MCF 10A (cell line): ENCODE results near the gene LHX4. TPM values are rescaled to one million over a fixed set of nuclear protein-coding genes. Genes with fewer than 3 reads are reported as not detected.

Experiments used
- BruUV-seq: library from RNA; stranded (reverse); fragments of 400-500 nt; replicated peaks from 2 replicates; lab custom pipeline; 2021; lab: Mats Ljungman, UMichigan
- CTCF ChIA-PET: fragments of 300-600 bp; sonication (Branson Sonifier 250); formaldehyde crosslinking; extraction: SDS; loops from one replicate; lab custom pipeline; 2021; ENCODE audit warnings: antibody characterized with exemption, inconsistent platforms; lab: Yijun Ruan, JAX
- POLR2A ChIA-PET: fragments of 300-600, 350-650 bp; sonication (Branson Sonifier 250); formaldehyde crosslinking; extraction: SDS; loops from one replicate; lab custom pipeline; 2020; ENCODE audit warnings: antibody characterized with exemption, inconsistent platforms; lab: Yijun Ruan, JAX
- DNase-seq: peaks from one replicate; pipeline ENCODE4 v3.0.0-alpha.2; 2018; ENCODE audit not compliant: unreplicated experiment
- H3K27ac Mint-ChIP-seq: one replicate; pipeline ENCODE4 v1.8.0; 2022; ENCODE audit warnings: mild to moderate bottlenecking, low read depth, mixed read lengths; ENCODE audit not compliant: unreplicated experiment
- H3K27me3 Mint-ChIP-seq: one replicate; pipeline ENCODE4 v1.8.0; 2022; ENCODE audit warnings: mixed read lengths; ENCODE audit not compliant: insufficient read depth, unreplicated experiment
- H3K36me3 Mint-ChIP-seq: one replicate; pipeline ENCODE4 v1.8.0; 2022; ENCODE audit warnings: mild to moderate bottlenecking, moderate library complexity, mixed read lengths; ENCODE audit not compliant: insufficient read depth, unreplicated experiment
- H3K4me1 Mint-ChIP-seq: one replicate; pipeline ENCODE4 v1.8.0; 2022; ENCODE audit warnings: mixed read lengths; ENCODE audit not compliant: insufficient read depth, unreplicated experiment
- H3K4me3 Mint-ChIP-seq: one replicate; pipeline ENCODE4 v1.8.0; 2022; ENCODE audit warnings: mild to moderate bottlenecking, moderate library complexity, mixed read lengths; ENCODE audit not compliant: unreplicated experiment
- H3K9me3 Mint-ChIP-seq: one replicate; pipeline ENCODE4 v1.8.0; 2022; ENCODE audit warnings: mixed read lengths; ENCODE audit not compliant: unreplicated experiment
- intact Hi-C: fragments of 100-400 bp; cut with micrococcal nuclease; formaldehyde crosslinking; loops from 2 replicates; pipeline ENCODE4 v1.14.1; 2022
- total RNA-seq: library from RNA; stranded (reverse); gene quantifications from 2 replicates; pipeline ENCODE4 v1.2.3, GENCODE V29; 2022
- TF ChIP-seq, protein P1 (sequence below): fragments of 200-600 bp; IDR thresholded peaks from one replicate; pipeline ENCODE4 v1.8.0; 2022; ENCODE audit warnings: antibody characterized with exemption, mild to moderate bottlenecking; ENCODE audit not compliant: unreplicated experiment

LHX4 gene
- total RNA-seq, 1 experiment from 2014 or later: not detected

DNA sequence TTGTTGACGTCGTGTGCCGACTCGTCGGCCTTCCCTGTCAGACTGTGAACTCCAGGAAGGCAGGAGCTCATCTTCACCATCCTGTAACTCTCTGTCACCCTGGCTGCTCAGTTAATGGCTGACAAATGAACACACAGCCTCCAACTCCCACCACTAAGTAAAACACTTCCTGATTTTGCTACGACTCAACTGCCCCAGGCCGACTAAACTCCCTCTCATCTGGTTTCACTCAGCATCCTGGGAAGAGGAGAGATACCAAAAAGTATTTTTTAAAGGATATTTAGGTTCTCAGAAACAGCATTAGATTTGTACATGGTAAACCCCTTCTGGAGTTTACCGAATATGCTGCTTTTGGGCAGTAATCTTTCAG lies 18.2 kb upstream of the LHX4 start:
- POLR2A ChIA-PET: no interaction called here
- BruUV-seq: no TSS peak
- H3K4me1 Mint-ChIP-seq: no peaks in the 10 kb centered on the region
- H3K27me3 Mint-ChIP-seq: no peaks in the 10 kb centered on the region
- H3K9me3 Mint-ChIP-seq: no peaks in the 10 kb centered on the region
- no peak for DNase-seq
- no peak overlapping the region for H3K27ac Mint-ChIP-seq
- TF ChIP-seq, protein P1, sequence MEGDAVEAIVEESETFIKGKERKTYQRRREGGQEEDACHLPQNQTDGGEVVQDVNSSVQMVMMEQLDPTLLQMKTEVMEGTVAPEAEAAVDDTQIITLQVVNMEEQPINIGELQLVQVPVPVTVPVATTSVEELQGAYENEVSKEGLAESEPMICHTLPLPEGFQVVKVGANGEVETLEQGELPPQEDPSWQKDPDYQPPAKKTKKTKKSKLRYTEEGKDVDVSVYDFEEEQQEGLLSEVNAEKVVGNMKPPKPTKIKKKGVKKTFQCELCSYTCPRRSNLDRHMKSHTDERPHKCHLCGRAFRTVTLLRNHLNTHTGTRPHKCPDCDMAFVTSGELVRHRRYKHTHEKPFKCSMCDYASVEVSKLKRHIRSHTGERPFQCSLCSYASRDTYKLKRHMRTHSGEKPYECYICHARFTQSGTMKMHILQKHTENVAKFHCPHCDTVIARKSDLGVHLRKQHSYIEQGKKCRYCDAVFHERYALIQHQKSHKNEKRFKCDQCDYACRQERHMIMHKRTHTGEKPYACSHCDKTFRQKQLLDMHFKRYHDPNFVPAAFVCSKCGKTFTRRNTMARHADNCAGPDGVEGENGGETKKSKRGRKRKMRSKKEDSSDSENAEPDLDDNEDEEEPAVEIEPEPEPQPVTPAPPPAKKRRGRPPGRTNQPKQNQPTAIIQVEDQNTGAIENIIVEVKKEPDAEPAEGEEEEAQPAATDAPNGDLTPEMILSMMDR: no peak
- CTCF ChIA-PET: interaction anchor here (0.6 to 2.7 kb wide), 2 partner anchors 33 to 83 kb away, joined by 3 to 9 read pairs; no protein-coding TSS in a partner anchor
- no peak overlapping the region for H3K4me3 Mint-ChIP-seq
- intact Hi-C loops: no loop called here
- H3K36me3 Mint-ChIP-seq: no peaks in the 10 kb centered on the region

- Mint-ChIP-seq H3K27me3 (no peaks in the 10 kb centered on the region), H3K36me3 (no peaks in the 10 kb centered on the region), H3K4me3 (no peak overlapping the region), H3K27ac (no peak overlapping the region), H3K4me1 (no peaks in the 10 kb centered on the region), H3K9me3 (no peaks in the 10 kb centered on the region)
- intact Hi-C loops: no loop called here
- TF ChIP-seq, protein P1: no peak
- DNase-seq: no peak
- ChIA-PET CTCF (interaction anchor here (0.7 kb wide), 2 partner anchors 34 to 60 kb away, joined by 3 to 4 read pairs; no protein-coding TSS in a partner anchor), POLR2A (interaction anchor here (1.2 kb wide), 1 partner anchor 11 kb away, joined by 3 read pairs; no protein-coding TSS in a partner anchor)
- BruUV-seq: no TSS peak
These were observed 16.5 kb upstream of the LHX4 start for GRCh38 chr1:180213401-180214170.

- Mint-ChIP-seq H3K4me1 (no peaks in the 10 kb centered on the region), H3K4me3 (no peak overlapping the region), H3K27me3 (no peaks in the 10 kb centered on the region), H3K27ac (no peak overlapping the region), H3K9me3 (no peaks in the 10 kb centered on the region), H3K36me3 (no peaks in the 10 kb centered on the region)
- ChIA-PET POLR2A (no interaction called here), CTCF (interaction anchor here (0.7 to 1.9 kb wide), 2 partner anchors 14 to 37 kb away, joined by 3 to 6 read pairs; partner anchors contain the start of gene LHX4)
- TF ChIP-seq, protein P1: no peak
- intact Hi-C loops: no loop called here
- BruUV-seq: no TSS peak
- DNase-seq: no peak
These were observed 14.0 kb upstream of the LHX4 start for GRCh38 chr1:180215856-180216625.

GRCh38 chr1:180217006-180217405 lies 13.1 kb upstream of the LHX4 start:
- ChIA-PET POLR2A (interaction anchor here (0.6 kb wide), 2 partner anchors 37 to 192 kb away, joined by 4 read pairs; no protein-coding TSS in a partner anchor), CTCF (interaction anchor here (0.9 to 1.9 kb wide), 3 partner anchors 9 to 38 kb away, joined by 3 to 6 read pairs (median 5); no protein-coding TSS in a partner anchor)
- intact Hi-C loops: no loop called here
- H3K4me3 Mint-ChIP-seq: no peak overlapping the region
- DNase-seq: no peak
- H3K36me3 Mint-ChIP-seq: no peaks in the 10 kb centered on the region
- no TSS peak for BruUV-seq
- TF ChIP-seq, protein P1: no peak
- no peak overlapping the region for H3K27ac Mint-ChIP-seq
- no peaks in the 10 kb centered on the region for H3K9me3 Mint-ChIP-seq
- peaks cover 2% of the 10 kb centered on the region for H3K27me3 Mint-ChIP-seq
- H3K4me1 Mint-ChIP-seq: no peaks in the 10 kb centered on the region
